ENCODE data around the gene LMO1.

LMO1 gene

DNA sequence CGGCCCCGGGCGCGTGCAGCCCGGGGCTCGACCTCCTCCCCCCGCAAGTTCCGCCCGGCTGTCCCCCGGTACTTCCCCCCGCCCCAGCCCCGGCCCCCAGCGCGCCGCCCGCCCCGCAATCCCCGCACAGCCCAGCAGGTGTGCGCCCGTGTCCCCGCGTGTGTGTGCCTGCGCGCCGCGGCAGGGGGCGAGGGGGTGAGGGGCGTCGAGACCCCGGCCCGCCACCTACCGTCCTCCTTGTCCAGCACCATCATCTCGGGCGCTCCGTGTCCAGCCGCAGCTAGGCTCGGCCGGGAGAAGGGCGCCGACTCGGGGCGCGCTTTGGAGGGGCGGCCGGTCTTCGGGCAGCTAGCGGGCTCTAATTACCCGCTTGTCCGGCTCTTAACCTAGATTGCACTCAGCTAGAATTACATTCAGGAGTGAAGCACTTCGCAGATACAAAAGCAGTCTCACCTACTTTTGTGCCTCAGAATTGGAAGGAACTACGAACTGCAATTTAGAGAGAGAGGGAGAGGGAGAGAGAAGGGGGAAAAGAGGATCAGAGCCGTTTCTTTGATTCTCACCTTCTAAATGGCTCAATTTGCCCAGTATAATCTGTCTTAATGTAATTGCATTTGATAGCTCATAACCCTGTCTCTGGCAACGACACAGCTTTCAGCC is 439 bp downstream of the LMO1 start:
- no peak for DNase-seq (ENCODE audit: low read depth)

DNA sequence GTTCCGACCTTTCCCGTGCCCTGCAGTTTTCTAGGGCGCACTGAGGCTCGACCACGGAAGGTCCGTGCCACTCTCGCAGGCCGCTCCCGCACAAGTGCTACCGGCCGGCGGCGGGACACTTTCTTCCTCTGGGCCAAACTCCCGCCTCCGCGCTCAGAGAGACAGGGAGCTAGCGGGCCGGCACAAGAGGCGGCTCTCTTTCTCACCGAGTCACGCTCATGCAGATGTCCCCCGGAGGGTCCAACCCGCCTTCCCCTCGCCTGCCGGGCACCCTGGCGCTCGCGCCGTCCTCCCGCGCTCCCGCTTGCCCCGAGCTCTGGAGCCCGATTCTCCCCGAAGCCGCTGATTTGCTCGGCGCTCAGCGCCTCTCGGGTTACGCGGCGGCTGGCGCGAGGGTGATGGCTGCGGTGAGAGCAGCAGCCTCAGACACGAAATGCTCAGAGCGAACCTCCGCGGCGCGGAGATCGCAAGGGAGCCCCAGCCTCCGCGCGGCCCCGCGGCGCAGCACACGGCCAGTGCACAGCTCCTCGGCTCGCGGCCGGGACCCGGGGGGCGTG is 1.0 kb downstream of the LMO1 start:
- no peak for DNase-seq (ENCODE audit: low read depth)

DNA sequence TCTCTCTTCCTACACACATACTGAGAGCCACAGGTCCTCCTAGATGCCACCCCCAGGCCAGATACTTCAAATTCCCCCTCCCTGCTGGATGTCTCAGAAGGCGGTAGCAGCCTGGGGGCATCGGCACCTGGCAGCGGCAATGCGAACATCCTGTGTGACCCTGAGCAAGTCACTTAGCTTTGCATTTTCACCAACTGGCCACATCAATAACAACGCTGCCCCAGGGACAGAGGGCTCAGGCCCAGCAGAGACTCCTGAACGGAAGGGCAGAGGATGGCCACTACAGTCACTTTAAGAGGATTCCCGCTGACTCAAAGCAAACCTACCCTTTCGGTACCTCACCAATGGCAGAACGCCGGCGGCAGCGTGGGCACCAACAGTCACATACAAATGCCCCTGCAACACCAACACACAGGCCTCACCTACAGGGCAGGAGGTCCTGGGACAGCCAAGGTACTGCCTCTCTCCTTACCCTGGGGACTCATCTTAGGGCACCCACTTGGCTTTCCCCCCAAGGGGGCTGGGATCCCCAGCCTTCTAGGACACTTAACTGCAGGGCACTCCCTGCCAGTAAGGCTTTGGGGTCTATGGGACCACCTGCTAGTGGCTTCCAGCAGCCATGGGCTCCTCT is 1.6 kb downstream of the LMO1 start:
- no peak for DNase-seq (ENCODE audit: low read depth)

DNA sequence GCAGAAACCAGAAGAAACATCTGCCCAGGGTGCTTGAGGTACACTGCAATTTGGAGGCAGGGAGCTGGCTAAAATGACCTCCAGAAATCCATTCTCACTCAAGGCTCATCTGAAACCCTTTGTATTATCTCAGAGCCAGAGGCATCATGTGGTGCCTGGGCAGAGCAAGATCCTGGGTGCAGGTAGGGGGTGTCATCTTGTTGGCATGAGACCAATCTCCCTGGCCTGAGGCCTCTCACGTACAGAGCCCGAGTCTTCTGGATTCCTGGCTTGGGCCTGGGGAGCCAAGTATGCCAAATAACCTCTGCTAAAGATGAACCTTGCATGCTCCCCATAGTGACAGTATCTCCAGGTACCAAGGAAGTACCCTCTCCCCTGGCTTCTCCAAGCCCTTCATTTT is 2.4 kb downstream of the LMO1 start:
- DNase-seq (ENCODE audit: low read depth), result no peak

DNA sequence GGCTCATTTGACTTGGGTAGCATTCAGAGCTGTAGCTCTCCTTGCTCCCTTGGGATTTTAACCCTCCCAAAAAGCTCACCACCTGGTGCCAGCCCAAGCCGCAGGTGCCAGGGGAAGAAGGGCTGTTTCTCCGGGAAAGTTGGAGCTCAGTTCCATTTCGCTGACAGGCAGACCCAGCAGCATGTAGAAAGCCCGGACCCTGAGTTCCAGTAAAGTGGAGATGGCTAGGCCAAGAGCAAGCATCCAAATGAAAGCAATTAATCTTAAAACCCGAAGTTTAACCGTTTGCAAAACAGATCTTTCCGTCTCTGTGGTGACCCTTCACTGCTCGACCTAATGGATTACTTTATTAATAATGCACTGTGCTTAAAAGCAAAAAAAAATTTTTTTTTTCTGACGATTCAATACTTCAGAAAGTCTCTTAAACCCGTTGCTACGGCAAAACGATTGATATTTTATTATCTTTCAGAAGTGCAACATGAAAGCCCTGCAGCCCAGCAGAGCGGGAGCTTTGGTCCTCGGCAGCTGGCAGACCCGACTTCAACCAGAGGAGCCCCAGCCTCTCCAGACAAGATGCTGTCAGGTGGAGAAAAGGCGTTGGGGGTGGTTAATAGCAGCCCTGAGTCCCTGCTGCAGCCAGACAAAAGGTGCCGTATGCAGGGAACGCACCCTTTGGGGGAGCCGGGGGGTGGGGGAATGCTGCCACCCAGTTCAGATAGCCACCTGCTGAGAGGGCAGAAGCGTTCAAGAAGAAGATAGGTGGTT is 3.3 kb downstream of the LMO1 start:
- no peak for DNase-seq (ENCODE audit: low read depth)

- DNase-seq (ENCODE audit: low read depth), result no peak
These were observed 4.2 kb downstream of the LMO1 start for GRCh38 chr11:8259306-8259959.

DNA sequence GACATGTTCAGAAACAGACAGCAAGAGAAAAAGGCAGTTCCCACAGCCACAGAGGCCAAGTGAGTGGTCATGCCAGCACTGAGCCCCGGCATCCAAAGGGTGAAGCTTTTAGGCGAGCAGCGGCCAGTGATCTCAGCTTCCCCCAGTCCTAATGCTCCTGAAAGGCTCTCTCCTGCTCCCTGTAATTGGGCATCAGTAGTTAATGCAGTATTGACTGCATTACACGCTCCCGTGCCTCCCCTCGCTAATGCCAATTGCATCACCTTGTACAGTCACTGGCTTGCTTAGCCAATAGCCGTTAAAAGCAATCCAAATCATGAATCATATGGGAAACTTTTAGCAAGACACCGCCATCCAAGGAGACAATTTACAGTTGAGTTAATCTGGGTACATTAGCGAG is 4.9 kb downstream of the LMO1 start:
- DNase-seq (ENCODE audit: low read depth), result no peak

DNA sequence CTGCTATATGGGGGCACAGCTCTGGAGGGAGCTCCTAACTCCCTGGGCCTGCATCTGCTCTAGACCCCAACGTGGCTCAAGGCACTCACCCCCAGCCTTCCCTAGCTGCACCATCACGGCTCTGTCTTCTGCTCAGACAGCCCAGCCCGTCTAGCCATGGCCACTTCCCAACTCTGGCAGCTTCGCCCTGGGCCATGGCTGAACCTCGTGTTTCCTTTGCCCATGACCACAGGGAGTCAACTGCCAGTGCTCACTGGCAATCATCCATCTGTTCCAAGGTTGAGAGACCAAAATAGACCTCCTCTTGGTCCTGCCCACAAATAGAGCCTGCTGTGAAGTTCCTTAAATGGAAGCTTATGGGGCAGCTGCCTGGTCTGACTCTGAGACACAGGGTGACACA is 5.4 kb downstream of the LMO1 start:
- no peak for DNase-seq (ENCODE audit: low read depth)

DNA sequence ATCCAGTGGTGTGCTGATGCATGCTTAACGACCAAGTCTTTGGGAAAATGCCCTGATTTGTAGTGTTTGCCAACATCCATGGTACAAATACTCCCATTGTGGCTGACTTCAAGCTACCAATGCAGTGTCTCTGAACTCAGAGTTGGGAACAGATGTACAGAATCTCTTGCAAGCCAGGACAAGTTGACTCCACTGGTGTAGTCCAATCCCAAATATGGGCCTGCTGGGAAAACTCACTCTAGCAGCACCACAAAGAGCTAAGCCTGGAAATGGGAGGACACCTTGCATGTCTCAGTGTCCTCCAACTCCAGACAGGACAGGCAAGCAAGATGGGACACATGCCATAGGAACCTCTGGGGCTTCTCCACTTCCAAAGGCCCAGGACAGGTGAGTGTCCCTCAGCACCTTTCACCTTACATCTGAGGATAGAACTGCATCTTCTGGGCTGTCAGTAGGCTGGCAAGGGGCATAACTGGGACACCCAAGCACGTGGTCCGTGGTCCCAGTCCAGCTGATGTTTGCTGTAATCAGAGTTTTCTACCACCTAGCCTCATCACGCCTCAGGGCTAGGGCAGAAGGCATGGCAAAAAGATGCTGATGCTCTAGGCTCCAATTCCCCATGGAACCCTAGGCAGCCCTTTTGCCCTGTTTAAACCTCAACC is 6.5 kb downstream of the LMO1 start:
- DNase-seq (ENCODE audit: low read depth), result no peak

DNA sequence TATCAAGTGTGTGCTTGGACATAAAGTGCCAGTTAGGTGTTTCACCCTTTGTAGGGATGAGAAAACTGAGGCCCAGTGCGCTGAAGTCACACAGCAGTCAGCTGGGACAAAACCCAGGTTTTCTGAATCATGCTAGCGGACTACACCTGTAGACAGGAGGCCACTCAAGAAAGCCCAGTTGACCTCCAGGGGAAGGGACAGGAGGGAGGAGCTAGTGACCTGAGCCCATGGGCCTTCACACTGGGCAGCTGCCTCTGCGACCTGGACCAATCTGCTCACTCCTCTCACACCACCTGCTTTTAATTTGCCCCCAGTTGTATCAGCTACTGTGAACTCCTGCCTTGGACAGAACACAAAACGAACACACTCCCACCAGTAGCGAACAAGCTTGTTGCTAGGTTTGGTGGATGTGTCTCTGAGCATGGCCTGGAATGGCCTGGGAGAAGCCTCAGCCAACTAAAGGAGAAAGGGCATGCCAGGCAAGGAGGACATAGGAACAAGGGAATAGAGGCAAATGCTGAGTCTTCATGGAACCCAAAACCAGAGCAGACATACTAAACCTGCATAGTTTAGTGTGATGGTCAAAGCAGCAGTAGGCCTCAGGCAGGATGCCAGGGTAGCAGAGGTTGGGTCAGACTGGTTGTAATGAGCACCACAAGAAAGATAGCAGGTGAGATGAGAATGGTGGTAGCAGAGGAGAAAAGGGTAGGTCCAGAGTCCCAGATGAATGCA is 7.2 kb downstream of the LMO1 start:
- DNase-seq (ENCODE audit: low read depth), result no peak

- no peak for DNase-seq (ENCODE audit: low read depth)
These were observed 10.1 kb downstream of the LMO1 start for GRCh38 chr11:8253566-8253965.

DNA sequence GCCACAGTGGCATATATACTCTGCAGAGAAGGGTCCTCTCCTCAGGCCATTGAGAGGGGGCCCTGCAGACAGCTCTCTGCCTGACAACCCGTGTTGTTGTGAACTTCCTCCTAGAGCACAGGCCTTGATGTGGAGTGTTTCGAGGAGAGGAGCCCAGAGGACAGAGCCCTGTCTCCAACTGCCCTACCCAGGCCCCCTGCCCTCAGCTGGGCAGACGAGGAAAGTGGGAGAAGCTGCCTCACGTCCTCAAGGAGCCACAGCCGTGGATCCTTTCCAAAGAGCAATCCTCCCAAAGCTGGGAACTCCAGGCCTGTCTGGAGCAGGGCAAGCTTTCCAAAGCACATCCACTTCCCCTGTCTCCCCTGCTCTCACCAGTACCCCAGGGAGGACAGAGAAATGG is 10.7 kb downstream of the LMO1 start:
- DNase-seq (ENCODE audit: low read depth), result no peak

DNA sequence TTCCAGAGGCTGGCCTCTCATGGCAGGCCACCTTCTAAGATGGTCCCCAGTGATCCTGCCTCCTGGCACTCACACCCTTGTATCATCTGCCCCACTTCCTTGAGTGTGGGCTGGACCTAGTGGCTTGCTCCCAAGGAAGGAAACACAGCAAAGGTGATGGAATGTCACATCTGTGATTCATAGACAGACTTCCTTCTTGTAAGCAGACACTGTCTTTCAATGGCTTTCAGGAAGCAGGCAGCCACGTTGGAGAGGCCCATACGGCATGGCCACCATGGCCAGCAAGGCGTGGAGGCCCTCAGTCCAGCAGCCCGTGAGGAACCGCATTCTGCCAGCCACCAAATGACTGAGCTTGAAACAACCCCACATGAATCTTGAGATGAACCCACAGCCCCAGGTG is 11.3 kb downstream of the LMO1 start:
- DNase-seq (ENCODE audit: low read depth), result no peak

DNA sequence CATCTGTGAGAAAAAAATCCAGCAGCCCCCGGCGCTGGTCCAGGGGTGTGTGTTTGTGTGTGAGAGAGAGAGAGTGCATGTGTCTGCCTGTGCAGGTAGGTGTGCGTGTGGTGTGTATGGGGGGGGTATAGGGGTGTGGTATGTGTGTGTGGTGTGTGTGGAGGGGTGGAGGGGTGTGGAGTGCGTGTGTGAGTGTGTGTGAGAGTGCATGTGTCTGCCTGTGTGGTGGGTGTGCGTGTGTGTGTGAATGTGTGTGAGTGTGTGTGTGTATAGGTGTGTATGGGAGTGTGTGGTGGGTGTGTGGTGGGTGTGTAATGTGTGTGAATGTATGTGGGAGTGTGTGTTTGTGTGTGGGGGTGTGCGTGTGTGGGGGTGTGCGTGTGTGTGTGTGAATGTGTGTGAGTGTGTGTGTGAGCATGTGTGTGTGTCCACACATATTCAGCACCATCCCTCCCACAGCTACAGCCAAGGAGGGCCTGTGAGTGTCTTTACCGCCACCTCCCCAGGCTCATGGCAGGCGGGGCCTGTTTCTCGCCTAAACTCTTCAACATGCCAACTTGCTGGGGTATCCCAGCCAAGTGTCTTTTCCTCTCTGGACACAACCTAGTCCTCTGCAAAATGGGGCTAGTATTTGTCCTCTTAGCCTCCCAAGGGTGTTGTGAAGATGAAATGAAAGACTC is 11.9 kb downstream of the LMO1 start:
- DNase-seq (ENCODE audit: low read depth), result no peak

GRCh38 chr11:8250981-8251615 is 12.6 kb downstream of the LMO1 start:
- DNase-seq (ENCODE audit: low read depth), result no peak

- DNase-seq (ENCODE audit: low read depth), result no peak
These were observed 13.2 kb downstream of the LMO1 start for GRCh38 chr11:8250434-8250833.

GRCh38 chr11:8249482-8249881 is 14.2 kb downstream of the LMO1 start:
- DNase-seq (ENCODE audit: low read depth), result no peak

DNA sequence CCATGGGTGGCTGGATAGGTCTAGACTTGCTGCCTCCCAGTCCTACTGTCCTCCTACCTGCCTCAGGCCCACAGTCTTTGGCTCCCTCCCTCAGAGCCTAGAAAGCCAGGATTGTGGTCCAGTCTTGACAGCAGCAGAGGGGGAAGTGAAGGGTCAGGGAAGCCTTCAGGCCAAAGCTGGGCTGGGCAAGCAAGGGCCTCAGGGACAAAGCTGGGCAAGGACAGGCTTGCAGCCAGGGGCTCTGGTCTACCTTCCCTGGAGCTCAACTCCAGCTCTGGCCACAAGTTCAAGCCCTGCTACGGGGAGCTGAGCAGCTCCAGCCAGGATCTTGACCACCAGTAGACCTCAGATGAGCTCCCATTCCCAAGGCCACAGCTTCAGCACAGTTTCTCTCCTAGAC is 14.9 kb downstream of the LMO1 start:
- DNase-seq (ENCODE audit: low read depth), result no peak

DNA sequence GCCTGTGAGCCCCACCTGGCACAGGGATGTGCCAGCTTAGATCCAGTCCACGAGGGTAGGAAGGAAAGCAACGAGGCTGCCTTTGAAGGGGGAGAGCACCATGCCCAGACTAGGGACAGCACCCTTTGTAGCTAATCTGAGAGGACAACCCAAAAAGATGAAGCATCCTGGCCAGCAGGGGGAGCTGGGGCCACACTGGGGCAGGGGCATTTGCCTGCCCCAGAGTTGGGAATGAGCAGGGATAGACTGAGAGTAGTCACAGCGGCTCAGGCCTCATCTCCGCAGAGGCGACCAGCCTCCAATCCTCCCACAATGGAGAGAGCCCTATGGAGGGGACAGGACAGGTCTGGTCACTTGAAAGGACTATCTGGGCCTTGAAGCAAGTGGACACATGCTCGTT is 16.4 kb downstream of the LMO1 start:
- no peak for DNase-seq (ENCODE audit: low read depth)

- no peak for DNase-seq (ENCODE audit: low read depth)
These were observed 20.2 kb downstream of the LMO1 start for GRCh38 chr11:8243458-8243857.
